GM12892 (cell line): ENCODE results near the gene TDG.

ENCODE experiments used
- DNase-seq: peaks from one replicate; pipeline ENCODE4 v3.0.0; 2011; ENCODE audit not compliant: insufficient read length
- FAIRE-seq: peaks from 2 replicates; lab custom pipeline; 2011; peaks lifted over from hg19 to GRCh38; lab: Jason Lieb, UNC
- POLR2A ChIP-seq: IDR thresholded peaks from 2 replicates; pipeline ENCODE4 v1.6.1; 2011; ENCODE audit warnings: low read depth, low read length, control low read depth
- POLR2AphosphoS5 ChIP-seq: IDR thresholded peaks from 2 replicates; pipeline ENCODE4 v1.6.1; 2011; ENCODE audit warnings: low read depth, low read length, control low read depth
- TAF1 ChIP-seq: IDR thresholded peaks from 2 replicates; pipeline ENCODE4 v1.6.1; 2011; ENCODE audit warnings: low read depth, mild to moderate bottlenecking, control low read depth, low read length, borderline replicate concordance

Gene TDG

GRCh38 chr12:103965255-103965589 is 450 bp upstream of the TDG start:
- TF ChIP-seq TAF1 (no peak), POLR2A (no peak), POLR2AphosphoS5 (no peak)
- no peak for FAIRE-seq
- DNase-seq, result no peak

DNA sequence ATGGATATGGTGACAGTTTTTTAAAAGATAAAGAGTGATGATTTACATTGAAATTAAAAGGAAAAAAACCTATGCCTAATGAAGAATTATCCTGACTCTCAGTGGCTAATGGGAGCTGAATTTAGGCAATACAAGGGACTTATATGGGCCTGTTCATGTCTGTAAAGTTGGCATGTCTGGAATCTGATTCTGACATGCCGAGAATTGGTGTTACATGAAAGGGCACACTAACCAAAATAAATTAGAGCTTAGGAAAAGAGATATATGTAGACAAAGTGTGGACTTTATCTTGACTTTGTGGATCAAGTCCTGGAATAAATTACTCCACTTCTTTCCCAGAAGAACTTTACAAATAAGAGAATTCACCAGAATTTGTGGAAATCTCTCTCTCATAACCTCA is 1.1 kb downstream of the TDG start:
- FAIRE-seq (no peak), DNase-seq (no peak)
- TF ChIP-seq POLR2AphosphoS5, result no peak
- no peak for TF ChIP-seq POLR2A
- no peak for TF ChIP-seq TAF1

- DNase-seq (no peak), FAIRE-seq (no peak)
- TF ChIP-seq TAF1, result no peak
- no peak for TF ChIP-seq POLR2AphosphoS5
- TF ChIP-seq POLR2A, result no peak
Observed at GRCh38 chr12:103969391-103969790, 3.7 kb downstream of the TDG start.

- FAIRE-seq (no peak), DNase-seq (no peak)
- no peak for TF ChIP-seq TAF1
- no peak for TF ChIP-seq POLR2A
- no peak for TF ChIP-seq POLR2AphosphoS5
Observed at GRCh38 chr12:103973909-103974308, 8.2 kb downstream of the TDG start.

DNA sequence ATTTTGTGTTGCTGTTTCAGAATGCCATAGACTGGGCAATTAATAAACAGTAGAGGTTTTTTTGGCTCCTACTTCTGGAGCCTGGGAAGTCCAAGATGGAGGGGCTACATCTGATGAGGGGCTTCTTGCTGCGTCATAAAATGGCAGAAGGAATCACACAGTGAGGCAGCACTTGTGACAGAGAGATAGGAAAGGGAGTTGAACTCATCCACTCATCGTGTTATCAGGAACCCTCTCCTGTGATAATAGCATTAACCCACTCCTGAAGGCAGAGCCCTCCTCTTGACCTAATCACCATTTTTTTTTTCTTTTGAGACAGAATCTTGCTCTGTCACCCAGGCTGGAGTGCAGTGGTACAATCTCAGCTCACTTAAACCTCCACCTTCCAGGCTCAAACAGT is 9.7 kb downstream of the TDG start:
- no peak for TF ChIP-seq TAF1
- TF ChIP-seq POLR2A, result no peak
- no peak for TF ChIP-seq POLR2AphosphoS5
- DNase-seq (no peak), FAIRE-seq (no peak)

- no peak for TF ChIP-seq POLR2AphosphoS5
- 0 out of 2 replicates have a peak, but pooled peaks have one; percentile 19 for TF ChIP-seq POLR2A
- FAIRE-seq (no peak), DNase-seq (no peak)
Observed at GRCh38 chr12:103978384-103978982, 12.8 kb downstream of the TDG start.

DNA sequence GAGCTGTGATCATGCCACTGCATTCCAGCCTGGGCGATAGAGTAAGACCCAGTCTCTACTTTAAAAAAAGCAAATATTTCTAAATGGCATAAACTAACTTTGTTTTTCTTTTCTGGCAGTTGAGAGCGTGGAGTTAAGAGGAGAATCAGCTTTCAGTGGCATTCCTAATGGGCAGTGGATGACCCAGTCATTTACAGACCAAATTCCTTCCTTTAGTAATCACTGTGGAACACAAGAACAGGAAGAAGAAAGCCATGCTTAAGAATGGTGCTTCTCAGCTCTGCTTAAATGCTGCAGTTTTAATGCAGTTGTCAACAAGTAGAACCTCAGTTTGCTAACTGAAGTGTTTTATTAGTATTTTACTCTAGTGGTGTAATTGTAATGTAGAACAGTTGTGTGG is 21.2 kb downstream of the TDG start:
- TF ChIP-seq POLR2AphosphoS5 (no peak), TAF1 (no peak), POLR2A (no peak)
- no peak for DNase-seq
- FAIRE-seq, result no peak

DNA sequence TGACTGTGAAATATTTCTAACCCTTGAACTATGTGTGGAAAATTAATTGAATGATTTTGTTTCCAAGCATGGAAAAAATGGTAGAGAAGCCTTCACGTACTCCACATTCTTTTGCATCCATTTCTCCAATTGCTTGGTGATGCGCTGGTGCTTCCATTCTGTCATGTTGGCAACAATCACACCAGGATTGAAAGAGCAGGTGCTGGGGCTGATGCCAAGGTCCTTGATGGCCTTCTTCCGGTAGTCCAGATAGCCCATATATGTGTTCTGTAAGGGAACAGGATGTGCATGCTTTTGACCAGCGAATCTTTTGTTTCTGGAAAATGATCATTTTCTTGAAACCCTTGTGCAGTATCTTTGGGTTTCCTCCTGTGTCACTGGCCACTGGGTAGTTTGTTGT is 28.6 kb downstream of the TDG start:
- DNase-seq (no peak), FAIRE-seq (no peak)
- no peak for TF ChIP-seq TAF1
- TF ChIP-seq POLR2A, result no peak
- no peak for TF ChIP-seq POLR2AphosphoS5

DNA sequence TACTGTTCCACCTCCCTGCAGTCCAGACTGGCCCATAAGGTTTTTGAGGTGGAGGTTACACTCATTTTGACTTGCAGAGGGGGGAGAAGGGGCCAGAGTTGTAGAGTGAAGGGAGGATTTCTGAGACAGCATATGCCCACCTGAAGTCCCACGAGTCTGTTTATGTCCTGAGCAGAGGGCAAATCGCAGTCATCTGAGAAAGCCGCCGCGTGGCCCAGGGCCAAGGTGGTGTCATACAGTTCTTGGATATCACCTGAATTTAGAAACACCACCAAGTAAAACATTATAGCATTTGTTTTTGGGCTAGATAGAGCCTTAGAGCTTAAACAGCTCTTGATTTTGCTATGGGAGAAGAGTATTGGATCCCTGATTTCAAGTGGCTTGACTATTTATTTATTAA is 30.9 kb downstream of the TDG start:
- FAIRE-seq, result no peak
- DNase-seq, result no peak
- TF ChIP-seq POLR2AphosphoS5, result no peak
- no peak for TF ChIP-seq POLR2A
- no peak for TF ChIP-seq TAF1

DNA sequence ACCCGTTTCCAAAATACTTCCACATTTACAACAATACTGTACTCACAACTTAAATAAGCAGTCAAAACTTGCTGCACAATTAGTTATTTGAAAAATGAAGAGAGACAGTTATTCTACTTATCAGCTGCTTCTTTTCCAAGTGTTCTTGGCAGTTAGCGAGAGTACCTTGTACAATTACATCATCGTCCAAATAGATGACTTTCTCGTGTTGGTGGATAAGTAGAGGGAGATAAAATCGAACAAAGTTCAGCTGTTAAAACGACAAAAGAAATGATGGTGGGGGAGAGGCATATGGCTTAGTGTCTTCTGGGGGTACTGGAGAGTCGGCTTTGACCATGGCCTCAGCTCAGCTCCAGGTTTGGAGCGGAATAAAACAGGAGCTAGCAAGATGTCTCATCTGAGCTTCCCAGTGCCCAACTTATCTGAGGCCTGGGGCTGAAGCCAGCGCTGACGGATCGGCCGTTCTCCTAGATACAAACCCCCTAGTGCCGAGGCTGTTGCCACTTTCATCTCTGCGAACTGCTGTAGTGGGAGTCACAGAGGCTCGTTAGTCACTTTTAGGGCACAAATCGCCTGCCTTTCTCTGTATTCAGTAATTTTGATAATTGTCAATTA is 31.7 kb downstream of the TDG start:
- DNase-seq (no peak), FAIRE-seq (no peak)
- no peak for TF ChIP-seq TAF1
- TF ChIP-seq POLR2AphosphoS5, result no peak
- TF ChIP-seq POLR2A, result no peak

DNA sequence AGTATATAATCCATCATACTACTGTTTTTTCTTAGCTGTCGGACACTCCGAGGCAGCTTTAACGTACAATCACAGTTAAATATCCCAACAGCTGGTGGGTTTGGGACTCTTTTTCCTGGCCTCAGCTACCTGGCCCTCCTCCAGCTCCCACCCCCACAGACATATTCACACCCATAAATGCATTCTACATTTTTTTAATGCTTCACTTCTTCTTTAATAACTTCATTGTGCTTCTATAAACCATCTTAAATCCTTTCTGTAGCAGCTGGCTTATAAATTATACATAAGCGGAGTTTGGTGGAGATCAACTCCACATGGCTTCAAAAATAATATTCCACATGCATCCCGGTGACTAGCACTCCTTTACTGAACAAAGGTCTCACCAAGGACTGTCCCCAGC is 33.3 kb downstream of the TDG start:
- TF ChIP-seq TAF1 (no peak), POLR2AphosphoS5 (no peak), POLR2A (no peak)
- no peak for DNase-seq
- FAIRE-seq, result no peak

DNA sequence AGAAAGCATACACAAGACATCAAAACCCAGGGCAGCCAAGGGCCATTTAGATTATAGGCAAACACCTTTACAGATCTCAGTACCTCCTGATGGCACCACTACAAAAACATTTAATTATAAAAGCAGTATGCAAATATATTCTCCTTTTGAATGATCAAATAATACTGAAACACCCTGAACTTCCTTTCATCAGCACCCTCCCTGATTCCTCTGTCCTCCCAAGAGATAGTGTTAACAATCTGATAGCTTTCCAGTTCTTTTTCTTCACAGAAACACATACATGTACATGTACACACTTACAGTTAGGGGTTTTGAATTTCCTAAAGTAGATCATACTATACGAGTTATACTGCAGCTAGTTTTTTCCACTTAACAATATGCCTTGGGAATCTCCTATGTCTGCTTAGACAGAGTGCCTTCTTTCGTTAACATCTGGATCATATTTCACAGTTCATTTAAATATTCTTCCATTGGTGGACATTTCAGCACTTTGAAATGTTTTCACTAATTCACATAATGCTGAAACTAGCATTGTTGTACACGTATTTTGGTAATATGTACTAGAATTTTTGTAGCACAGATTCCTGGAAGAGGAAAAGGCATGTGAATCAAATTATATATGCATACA is 35.2 kb downstream of the TDG start:
- no peak for TF ChIP-seq TAF1
- no peak for TF ChIP-seq POLR2A
- TF ChIP-seq POLR2AphosphoS5, result no peak
- DNase-seq (no peak), FAIRE-seq (peak; percentile 48)

GRCh38 chr12:104002686-104003085 is 37.0 kb downstream of the TDG start:
- DNase-seq, result no peak
- TF ChIP-seq POLR2AphosphoS5, result no peak
- no peak for TF ChIP-seq TAF1
- TF ChIP-seq POLR2A, result no peak
- no peak for FAIRE-seq
